Left lobe of liver (tissue), 2 donors: Measurements from ENCODE around the gene ZNF311. TPM values are rescaled to one million over a fixed set of nuclear protein-coding genes. Genes with fewer than 3 reads are reported as not detected.
"Not testable (repeated sequence)": the region's sequence is repeated elsewhere in the genome, so short reads cannot be mapped to it uniquely, and the experiment has no call there.

Experiments used
- ATAC-seq: fragments of 200-7000 bp; cut with Tn5 transposase; one replicate; pipeline ENCODE4 v1.9.1; 2020; ENCODE audit warnings: mild to moderate bottlenecking, moderate library complexity
- DNase-seq: peaks from one replicate; pipeline ENCODE4 v3.0.0-alpha.2; 2020; ENCODE audit warnings: low spot score
- total RNA-seq: library from RNA; stranded (reverse); gene quantifications from one replicate; pipeline ENCODE4 v1.2.1, GENCODE V29; 2021
- donor health status: DM: no; HTN: no; CAD: no; lungs with moderate emphysema.
- donor health status: DM: no; HTN: yes; CAD: no.

ZNF311 gene
- total RNA-seq, 1 donor from 2014 or later = 0.68 TPM

- no peak for ATAC-seq
These were observed 21.3 kb downstream of the ZNF311 start for GRCh38 chr6:28983838-28984237.

GRCh38 chr6:28982476-28983266 lies 22.4 kb downstream of the ZNF311 start:
- DNase-seq (no peak), ATAC-seq (peak; percentile 57)

More at GRCh38 chr6:28983838-28984237, 21.3 kb downstream of the ZNF311 start:
- DNase-seq = no peak

- DNase-seq = peak; percentile 82
- ATAC-seq = peak; percentile 66
These were observed 23.2 kb downstream of the ZNF311 start for GRCh38 chr6:28981833-28982475.

GRCh38 chr6:28981431-28981832 lies 23.7 kb downstream of the ZNF311 start:
- DNase-seq = peak; percentile 75
- ATAC-seq = peak; percentile 28

- DNase-seq (peak; percentile 58), ATAC-seq (peak; percentile 42)
These were observed 24.2 kb downstream of the ZNF311 start for GRCh38 chr6:28980852-28981430.

GRCh38 chr6:28980137-28980851 lies 24.8 kb downstream of the ZNF311 start:
- no peak for DNase-seq
- ATAC-seq = no peak

GRCh38 chr6:28979679-28980078 lies 25.4 kb downstream of the ZNF311 start:
- ATAC-seq = no peak
- no peak for DNase-seq

- ATAC-seq = no peak
- no peak for DNase-seq
These were observed 26.1 kb downstream of the ZNF311 start for GRCh38 chr6:28978959-28979561.

- DNase-seq (no peak), ATAC-seq (no peak)
These were observed 27.0 kb downstream of the ZNF311 start for GRCh38 chr6:28978133-28978491.

- DNase-seq = no peak
- ATAC-seq = no peak
These were observed 27.6 kb downstream of the ZNF311 start for GRCh38 chr6:28977341-28978132.

GRCh38 chr6:28976677-28977076 lies 28.4 kb downstream of the ZNF311 start:
- DNase-seq (no peak), ATAC-seq (no peak)

GRCh38 chr6:28974505-28974904 lies 30.6 kb downstream of the ZNF311 start:
- no peak for DNase-seq
- no peak for ATAC-seq

- DNase-seq, ATAC-seq: not testable (repeated sequence)
These were observed 35.1 kb downstream of the ZNF311 start for GRCh38 chr6:28970056-28970455.

- DNase-seq = no peak
These were observed 36.0 kb downstream of the ZNF311 start for GRCh38 chr6:28969129-28969528.

GRCh38 chr6:28968476-28968875 lies 36.6 kb downstream of the ZNF311 start:
- no peak for DNase-seq
- ATAC-seq = no peak

More at GRCh38 chr6:28969129-28969528, 36.0 kb downstream of the ZNF311 start:
- ATAC-seq = no peak

GRCh38 chr6:28965706-28966105 lies 39.4 kb downstream of the ZNF311 start:
- ATAC-seq = no peak

GRCh38 chr6:28960846-28961500 lies 44.1 kb downstream of the ZNF311 start:
- no peak for ATAC-seq
- no peak for DNase-seq

More at GRCh38 chr6:28965706-28966105, 39.4 kb downstream of the ZNF311 start:
- no peak for DNase-seq

GRCh38 chr6:28958561-28959243 lies 46.4 kb downstream of the ZNF311 start:
- DNase-seq, ATAC-seq: not testable (repeated sequence)

GRCh38 chr6:28957795-28958314 lies 47.3 kb downstream of the ZNF311 start:
- not testable (repeated sequence) for DNase-seq, ATAC-seq
